Activated CD4-positive, alpha-beta T cell treated with anti-CD3 and anti-CD28 coated beads for 1 hour (primary cell): ENCODE measurements around the gene EFNB1.

Experiments
- DNase-seq: peaks from one replicate; pipeline ENCODE4 v3.0.0-alpha.2; 2020

The EFNB1 gene

DNA sequence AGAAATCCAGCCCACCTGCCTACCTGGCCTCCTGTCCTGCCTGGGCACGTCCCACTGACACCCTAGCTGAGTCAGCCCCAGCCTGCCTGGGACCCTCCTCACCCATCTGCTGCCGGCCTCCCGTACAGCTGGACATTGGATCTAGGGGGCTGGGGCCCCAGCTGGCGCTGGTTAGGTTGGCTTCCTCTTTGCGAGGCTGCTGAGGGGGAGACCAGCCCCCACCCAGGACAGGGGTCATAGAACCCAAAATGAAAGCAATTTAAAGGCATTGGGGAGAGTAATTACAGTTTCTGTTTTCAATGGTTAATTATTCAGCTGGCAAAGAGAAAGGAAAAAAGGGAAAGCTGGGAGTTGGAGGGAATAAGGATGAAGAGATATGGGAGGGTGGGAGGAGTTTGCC is 15.8 kb downstream of the EFNB1 start:
- DNase-seq = no peak

DNA sequence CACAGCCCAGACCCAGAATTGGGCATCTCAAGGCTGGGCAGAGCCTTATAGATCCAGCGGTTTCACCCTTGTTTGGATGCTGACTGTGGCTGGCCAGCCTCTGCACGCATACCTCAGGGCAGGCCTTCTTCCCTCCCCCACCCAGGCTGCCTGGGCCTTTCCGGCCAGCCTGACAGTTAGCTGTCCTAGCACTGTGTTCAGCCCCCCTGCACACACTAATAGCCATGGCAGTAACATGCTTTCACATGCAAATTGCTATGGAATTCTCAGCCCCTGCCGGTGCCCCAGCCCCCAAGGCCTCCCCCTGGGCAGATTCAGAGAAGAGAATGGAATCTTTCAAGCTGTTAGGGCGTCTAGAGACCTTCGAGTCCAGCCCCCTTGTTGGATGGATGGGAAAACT is 17.7 kb downstream of the EFNB1 start:
- DNase-seq = no peak

- DNase-seq = no peak
Measured at GRCh38 chrX:68847172-68847571, 18.4 kb downstream of the EFNB1 start.

DNA sequence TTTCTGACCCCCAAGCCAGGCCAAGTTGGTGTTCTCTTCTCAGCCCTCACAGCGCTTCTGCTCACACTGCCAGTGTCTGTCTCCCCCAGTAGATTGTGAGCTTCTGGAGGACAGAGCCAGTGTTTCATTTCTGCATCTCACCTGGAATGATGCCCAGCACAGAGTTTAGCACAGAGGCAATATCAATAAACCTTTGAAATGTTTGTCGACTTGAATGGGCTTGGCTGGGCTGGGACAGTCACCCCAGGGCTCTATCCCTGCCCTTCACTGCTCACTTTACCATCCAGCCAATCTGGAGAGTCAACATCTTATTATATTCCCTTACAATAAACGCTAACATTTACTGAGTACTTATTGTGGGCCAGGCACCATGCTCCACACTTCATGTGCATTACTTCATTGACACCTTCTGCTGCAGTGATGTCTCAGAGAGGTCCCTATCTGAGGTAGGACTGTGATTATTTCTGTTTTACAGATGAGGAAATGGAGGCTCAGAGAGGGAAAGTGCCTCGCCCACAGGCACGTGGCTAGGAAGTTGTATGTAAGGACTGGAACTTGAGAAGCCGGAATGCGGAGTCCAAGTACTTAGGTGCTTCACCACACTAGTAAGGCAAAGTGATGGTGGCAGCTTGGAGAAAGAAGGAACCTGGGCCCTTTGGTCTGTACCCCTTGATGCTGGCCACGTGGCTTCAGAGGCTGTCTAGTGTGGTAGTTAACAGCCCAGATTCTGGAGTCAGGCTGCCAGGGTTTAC is 19.5 kb downstream of the EFNB1 start:
- no peak for DNase-seq

DNA sequence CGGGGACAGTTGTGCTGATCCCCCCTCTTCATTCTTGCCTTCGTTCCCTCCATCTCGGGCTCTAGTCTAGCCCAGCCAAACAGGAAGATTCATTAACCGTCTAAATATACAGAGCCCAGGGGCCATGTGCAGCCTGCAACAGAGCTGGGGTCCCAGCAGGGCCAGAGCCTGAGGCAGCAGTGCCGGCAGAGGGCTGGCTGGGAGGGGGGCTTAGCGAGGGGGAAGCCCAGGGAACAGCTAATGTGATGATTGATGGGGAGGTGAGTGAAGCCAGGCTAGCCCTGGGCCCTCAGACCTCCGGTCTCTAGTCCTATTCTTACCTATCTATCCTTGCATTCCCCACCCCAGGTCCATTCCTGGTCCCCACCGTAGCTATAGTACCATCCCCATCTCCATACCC is 22.3 kb downstream of the EFNB1 start:
- no peak for DNase-seq

GRCh38 chrX:68852046-68852445 is 23.2 kb downstream of the EFNB1 start:
- no peak for DNase-seq

- no peak for DNase-seq
Measured at GRCh38 chrX:68853665-68854251, 24.9 kb downstream of the EFNB1 start.

DNA sequence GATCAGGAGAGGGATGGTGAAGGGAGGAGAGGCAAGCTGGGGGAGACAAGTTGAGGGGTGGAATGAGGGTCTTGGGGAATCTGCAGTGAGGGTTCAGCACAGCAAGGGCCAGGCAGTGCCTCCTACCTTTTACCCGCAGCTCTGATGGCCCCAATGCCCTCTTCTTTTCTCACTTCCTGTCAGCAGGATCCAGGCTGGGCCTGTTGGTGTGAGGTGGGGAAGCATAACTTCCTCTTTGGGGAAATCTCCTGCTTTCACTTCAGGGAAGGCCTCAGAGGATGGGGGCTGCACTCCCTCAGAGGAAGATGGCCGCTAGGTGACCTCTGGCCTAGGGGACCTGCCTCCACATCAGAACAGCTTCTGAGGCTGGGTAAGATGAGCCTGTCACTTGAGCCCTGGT is 36.5 kb downstream of the EFNB1 start:
- no peak for DNase-seq

- DNase-seq = no peak
Measured at GRCh38 chrX:68865926-68866325, 37.1 kb downstream of the EFNB1 start.

DNA sequence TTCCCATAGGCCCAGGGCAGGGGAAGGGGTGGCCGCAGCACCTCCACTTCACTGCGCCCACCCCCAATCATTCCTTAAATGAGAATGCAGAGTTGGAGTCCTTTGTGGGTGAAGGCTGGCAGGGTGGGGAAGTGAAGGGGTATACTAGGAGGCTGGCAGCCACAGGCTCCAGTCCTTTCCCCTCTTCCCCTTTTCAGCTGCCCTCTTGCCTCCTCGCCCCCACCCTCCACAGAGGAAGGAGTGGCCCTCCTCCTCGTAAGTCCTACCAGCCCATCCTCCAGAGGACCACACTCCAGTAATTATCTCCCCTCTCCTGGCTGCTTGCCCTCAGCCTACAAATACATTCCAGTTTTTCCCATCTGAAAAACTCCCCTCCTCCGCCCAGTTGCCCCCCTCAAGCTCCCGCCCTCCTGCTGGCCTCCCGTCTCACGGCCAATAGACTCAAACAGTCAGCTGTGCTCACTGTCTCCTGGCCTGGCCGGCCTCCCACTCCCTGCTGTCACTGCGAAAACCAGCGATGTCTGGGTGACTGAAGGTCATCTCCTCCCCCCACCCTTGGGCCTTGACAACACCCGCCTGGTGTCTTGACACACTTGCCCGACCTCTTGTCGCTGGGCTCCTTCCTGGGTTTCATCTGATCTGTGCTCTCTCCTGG is 38.8 kb downstream of the EFNB1 start:
- DNase-seq = no peak

DNA sequence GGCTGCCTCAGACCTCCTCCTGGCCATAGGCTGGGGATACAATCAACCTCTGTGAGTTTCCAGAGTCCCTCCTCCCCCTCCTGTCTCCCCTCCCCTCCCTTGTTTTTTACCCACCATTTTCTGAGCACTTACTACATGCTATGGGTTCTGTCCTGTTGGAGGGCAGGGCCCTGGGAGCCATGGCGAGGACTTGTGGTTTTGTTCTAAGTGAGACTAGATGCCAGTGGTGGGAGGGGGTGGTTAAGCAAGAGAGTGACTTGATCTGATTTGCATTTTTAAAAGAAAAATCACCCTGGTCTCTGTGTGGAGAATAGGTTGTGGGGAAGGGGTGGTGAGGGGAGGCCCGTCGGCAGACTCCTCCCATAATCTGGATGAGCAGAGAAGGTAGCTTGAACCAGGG is 39.5 kb downstream of the EFNB1 start:
- no peak for DNase-seq

DNA sequence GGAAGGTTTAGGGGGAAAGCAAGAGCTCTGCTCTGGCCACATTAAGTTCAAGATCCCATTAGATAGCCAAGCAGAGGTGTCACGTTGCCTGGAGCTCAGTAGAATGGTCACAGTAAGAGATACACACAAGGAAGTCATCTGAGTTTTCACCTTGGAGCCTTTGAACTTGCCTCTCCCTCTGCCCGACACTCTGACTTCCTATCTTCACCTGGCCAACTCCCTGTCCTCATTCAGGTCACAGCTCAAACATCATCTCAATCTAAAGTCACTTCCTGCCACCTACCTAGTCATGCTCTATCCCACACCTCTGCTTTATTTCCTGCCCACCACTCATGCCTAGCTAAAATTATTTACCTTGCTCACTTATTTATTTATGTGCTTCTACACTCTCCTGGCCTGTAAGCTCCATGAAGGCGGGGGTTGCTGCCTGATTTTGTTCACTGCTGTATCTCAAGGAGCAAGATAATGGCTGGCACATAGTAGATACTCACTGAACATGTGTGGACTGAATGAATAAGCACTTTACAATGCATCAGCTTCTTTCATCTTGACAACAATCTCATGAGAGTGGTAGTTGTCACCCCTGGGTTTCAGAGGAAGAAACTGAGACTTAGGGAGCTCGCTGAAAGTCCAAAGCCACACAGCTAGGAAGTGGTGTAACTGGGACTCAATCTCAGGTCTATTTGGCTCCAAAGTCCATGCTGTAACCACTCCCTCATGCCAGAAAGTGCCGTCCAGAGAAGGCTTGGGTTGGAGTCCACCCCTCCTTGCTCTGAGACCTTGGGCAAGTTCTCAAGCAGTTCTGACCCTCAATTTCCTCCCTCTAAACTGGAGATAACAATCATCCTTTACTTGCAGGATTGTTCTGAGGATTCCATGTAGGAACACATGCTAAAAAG is 40.3 kb downstream of the EFNB1 start:
- no peak for DNase-seq

- no peak for DNase-seq
Measured at GRCh38 chrX:68870357-68870756, 41.5 kb downstream of the EFNB1 start.

DNA sequence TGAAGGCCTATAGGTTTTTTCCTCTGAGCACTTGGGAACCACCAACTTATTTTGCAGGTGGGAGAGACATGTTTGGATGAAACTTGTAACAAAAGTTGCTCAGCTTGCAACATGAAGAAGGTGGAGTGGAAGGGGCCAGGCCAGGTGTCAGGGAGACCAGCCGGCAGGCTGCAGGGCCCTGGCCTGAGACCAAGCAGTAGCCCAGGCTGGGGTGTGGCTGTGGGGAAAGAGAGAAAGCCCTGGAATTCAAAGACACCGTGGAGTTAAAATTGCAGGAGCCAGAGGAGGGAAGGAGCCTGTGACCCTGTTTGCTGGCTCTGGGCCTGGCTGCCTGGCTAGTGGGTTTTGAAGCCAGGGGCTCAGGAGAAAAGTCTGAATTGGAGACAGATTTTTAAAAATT is 43.4 kb downstream of the EFNB1 start:
- no peak for DNase-seq

- DNase-seq = no peak
Measured at GRCh38 chrX:68874076-68874475, 45.3 kb downstream of the EFNB1 start.

GRCh38 chrX:68876731-68877130 is 47.9 kb downstream of the EFNB1 start:
- DNase-seq = no peak

- no peak for DNase-seq
Measured at GRCh38 chrX:68877606-68878005, 48.8 kb downstream of the EFNB1 start.

GRCh38 chrX:68878977-68879645 is 50.3 kb downstream of the EFNB1 start:
- no peak for DNase-seq

DNA sequence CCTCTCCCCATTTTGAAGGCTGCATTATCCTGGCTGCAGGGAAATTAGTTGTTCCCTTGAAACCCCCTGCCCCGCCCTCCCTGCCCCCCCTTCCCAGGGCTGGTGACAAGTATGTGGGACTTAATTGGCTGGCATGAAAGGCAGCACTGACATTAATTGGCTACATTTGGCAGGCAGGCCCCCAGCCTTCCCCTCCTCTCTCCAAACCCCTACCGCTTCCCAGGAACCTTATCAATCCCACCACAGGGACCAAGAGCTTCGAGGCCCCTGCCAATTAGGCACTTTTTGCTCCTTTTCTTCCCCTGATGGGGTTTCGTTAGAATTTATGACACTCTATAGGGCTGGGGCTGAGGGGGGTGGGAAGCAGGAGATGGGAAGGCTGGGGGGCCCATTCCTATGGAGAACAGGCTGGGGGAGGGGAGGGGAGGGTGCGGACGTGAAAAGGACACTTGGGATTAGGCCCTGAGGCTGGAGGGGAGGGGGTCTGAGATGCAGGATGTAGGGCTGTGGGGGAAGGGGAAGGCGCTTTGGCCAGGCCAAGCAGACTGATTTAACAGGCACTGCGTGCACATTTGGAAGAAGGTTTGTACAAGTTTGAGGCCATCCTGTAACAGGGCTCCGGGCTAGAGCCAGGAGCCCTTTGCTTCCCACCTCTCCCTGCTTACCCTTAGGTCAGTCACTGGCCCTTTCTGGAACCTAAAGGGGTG is 52.2 kb downstream of the EFNB1 start:
- no peak for DNase-seq

DNA sequence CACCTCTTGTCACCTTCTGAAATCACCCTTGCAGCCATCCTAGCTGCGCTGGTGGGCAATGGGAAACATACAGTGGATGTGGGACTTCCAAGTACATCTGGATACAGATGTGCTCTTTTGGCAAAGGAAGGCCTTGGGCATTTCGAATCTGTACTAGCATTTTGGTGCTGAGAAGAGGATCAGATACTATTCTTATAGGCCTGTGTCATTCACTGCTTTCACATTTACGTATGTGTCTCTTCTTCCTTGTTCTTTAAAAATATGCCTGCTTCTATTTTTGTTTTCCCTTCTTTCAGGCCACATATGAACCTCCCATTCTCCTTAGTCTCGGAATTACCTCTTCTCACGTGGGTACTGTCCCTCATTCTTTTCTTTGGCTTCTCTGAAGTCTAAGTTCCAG is 53.1 kb downstream of the EFNB1 start:
- DNase-seq = no peak

DNA sequence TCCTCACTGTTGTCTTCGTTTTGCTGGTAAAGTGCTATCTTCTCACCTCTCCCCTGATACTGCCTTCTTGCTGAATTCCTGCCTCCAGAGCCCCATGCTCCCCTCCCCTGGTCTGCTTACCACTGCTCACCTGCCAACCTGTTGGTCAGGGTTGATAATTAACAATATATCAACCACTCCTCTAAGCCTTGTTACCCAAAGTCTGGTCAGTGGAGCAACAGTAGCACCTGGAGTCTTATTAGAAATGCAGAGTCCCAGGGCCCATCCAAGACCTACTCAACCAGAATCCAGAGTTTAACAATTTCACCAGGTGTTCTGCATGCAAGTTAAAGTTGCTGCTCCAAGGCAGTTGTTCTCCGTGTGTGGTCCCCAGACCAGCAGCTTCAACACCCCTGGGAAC is 55.0 kb downstream of the EFNB1 start:
- DNase-seq = no peak

DNA sequence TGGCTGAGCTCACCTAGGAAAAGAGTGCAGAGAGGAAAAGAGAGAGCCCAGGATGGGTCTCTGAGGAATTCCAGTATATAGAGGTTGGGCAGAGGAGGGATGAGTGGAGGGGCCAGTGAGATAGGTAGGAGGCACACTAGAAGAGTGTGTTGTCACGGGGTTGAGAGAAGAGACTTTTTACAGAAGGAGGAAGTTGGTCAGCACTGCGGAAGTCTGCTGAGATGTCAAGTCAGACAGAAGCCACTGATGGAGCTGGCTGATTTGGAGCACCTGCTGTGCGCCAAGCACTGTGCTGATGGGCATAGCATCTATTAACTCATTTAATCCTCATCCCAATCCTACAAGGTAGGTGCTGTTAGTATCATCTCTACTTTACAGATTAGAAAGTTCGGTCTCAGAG is 60.4 kb downstream of the EFNB1 start:
- no peak for DNase-seq
